Panc1 (cell line): ENCODE data around the gene CLDN5. TPM values are rescaled to one million over a fixed set of nuclear protein-coding genes. Genes with fewer than 3 reads are reported as not detected.
A peak's percentile ranks its signal among the peaks of the same experiment; 100 is the strongest.

Experiments used
- ATAC-seq: fragments of 200-7000 bp; cut with Tn5 transposase; 2 replicates; pipeline ENCODE4 v1.9.1; 2020; ENCODE audit warnings: mild to moderate bottlenecking, moderate library complexity
- BruUV-seq: library from RNA; stranded (reverse); fragments of 400-500 nt; replicated peaks from 2 replicates; lab custom pipeline; 2021; lab: Mats Ljungman, UMichigan
- CTCF ChIA-PET: fragments of 300-600 bp; sonication (Branson Sonifier 250); formaldehyde crosslinking; loops from one replicate; lab custom pipeline; 2022; ENCODE audit warnings: antibody characterized with exemption; lab: Charles Lee
- POLR2A ChIA-PET: fragments of 300-600 bp; sonication (Branson Sonifier 250); formaldehyde crosslinking; loops from one replicate; lab custom pipeline; 2022; ENCODE audit warnings: antibody characterized with exemption; lab: Charles Lee
- DNase-seq: peaks from one replicate; pipeline ENCODE4 v3.0.0-alpha.2; 2010; ENCODE audit warnings: low read depth, low spot score
- H3K27ac ChIP-seq: 2 replicates; pipeline ENCODE4 v1.5.1; 2011; ENCODE audit warnings: mild to moderate bottlenecking, low read length, inconsistent platforms
- H3K27me3 ChIP-seq: fragments of 200-500 bp; sonication (Bioruptor generic); 2 replicates; pipeline ENCODE4 v1.6.0; 2014; ENCODE audit warnings: low read length, inconsistent platforms; ENCODE audit not compliant: control insufficient read depth, insufficient read depth
- H3K36me3 ChIP-seq: fragments of 200-500 bp; sonication (Bioruptor generic); 2 replicates; pipeline ENCODE4 v1.5.1; 2014; ENCODE audit warnings: inconsistent platforms, mild to moderate bottlenecking, low read length, moderate library complexity; ENCODE audit not compliant: control insufficient read depth, insufficient read depth
- H3K4me1 ChIP-seq: 2 replicates; pipeline ENCODE4 v1.5.1; 2011; ENCODE audit warnings: inconsistent platforms, mild to moderate bottlenecking, low read length, moderate library complexity; ENCODE audit not compliant: control insufficient read depth, insufficient read depth
- H3K4me3 ChIP-seq, 2 experiments: 2 replicates each; pipeline ENCODE4 v1.5.1; 2011 to 2012; ENCODE audit warnings: low read depth in 2 of 2, low read length in 2 of 2, mild to moderate bottlenecking in 2 of 2, inconsistent platforms in 1 of 2, moderate library complexity in 1 of 2
- H3K9me3 ChIP-seq: fragments of 200-500 bp; sonication (Bioruptor generic); 2 replicates; pipeline ENCODE4 v1.5.1; 2014; ENCODE audit warnings: low read depth, mild to moderate bottlenecking, inconsistent platforms, low read length, moderate library complexity; ENCODE audit not compliant: control insufficient read depth, insufficient read depth
- POLR2AphosphoS5 ChIP-seq: IDR thresholded peaks from 2 replicates; pipeline ENCODE4 v1.6.1; 2012; ENCODE audit warnings: mild to moderate bottlenecking, low read depth, low read length, moderate library complexity
- SIN3A ChIP-seq: IDR thresholded peaks from 2 replicates; pipeline ENCODE4 v1.6.1; 2012; ENCODE audit warnings: low read depth, mild to moderate bottlenecking, low read length, moderate library complexity, borderline replicate concordance; ENCODE audit not compliant: insufficient read depth
- TCF7L2 ChIP-seq: IDR thresholded peaks from 2 replicates; pipeline ENCODE4 v1.6.1; 2011; ENCODE audit warnings: mild to moderate bottlenecking, low read depth, low read length, inconsistent platforms
- in situ Hi-C: cut with HindIII; loops from 2 replicates; pipeline ENCODE4 v1.10.0; 2016; ENCODE audit warnings: low sequenced_read_pairs, low pct_unique_long_range_greater_than_20kb
- intact Hi-C: fragments of 100-400 bp; cut with micrococcal nuclease; formaldehyde crosslinking; loops from one replicate; pipeline ENCODE4 v1.10.0; 2022; ENCODE audit not compliant: unreplicated experiment
- total RNA-seq: library from RNA; stranded (reverse); gene quantifications from one replicate; pipeline ENCODE4 v1.2.1, GENCODE V29; 2021; ENCODE audit not compliant: unreplicated experiment
- TF ChIP-seq, protein P1 (sequence below), 2 experiments: IDR thresholded peaks; 2 replicates each; pipeline ENCODE4 v1.6.1; 2011 to 2012; ENCODE audit warnings: low read depth in 2 of 2, control low read depth in 1 of 2, low read length in 1 of 2, mild to moderate bottlenecking in 1 of 2, moderate library complexity in 1 of 2; ENCODE audit not compliant: insufficient read depth in 1 of 2
- TF ChIP-seq, protein P2 (sequence below): fragments of 450-650 bp; IDR thresholded peaks from 2 replicates; pipeline ENCODE4 v1.5.1; 2017; ENCODE audit warnings: mild to moderate bottlenecking

The CLDN5 gene
- total RNA-seq, 1 experiment from 2014 or later = 0.18 TPM

DNA sequence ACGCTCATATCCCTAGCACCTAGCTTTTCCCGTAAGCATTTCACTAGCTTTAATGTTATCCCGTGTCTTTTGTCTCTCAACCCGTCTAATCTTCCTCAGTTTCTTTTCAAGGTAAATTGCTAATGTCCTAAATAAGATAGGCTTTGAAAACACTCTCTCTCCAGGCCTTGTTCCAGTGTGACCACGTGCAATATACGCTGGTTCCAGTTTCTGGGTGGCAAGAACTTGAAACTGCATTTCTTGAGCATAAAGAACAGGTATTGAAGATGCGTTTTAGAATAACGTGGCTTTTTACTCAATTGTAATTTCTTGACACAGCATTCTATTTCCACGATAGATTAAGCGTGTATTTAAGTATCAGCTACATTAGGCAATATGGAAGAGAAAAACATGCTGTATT, 43.4 kb downstream of the CLDN5 start:
- CTCF ChIA-PET = no interaction called here
- H3K4me1 ChIP-seq = peaks cover 3% of the 10 kb centered on the region; the same call in 1 of the 2 replicates
- H3K4me3 ChIP-seq = peak overlapping the region; percentile 89 to 93
- BruUV-seq = no TSS peak
- no peaks in the 10 kb centered on the region for H3K27me3 ChIP-seq
- TF ChIP-seq, protein P1, sequence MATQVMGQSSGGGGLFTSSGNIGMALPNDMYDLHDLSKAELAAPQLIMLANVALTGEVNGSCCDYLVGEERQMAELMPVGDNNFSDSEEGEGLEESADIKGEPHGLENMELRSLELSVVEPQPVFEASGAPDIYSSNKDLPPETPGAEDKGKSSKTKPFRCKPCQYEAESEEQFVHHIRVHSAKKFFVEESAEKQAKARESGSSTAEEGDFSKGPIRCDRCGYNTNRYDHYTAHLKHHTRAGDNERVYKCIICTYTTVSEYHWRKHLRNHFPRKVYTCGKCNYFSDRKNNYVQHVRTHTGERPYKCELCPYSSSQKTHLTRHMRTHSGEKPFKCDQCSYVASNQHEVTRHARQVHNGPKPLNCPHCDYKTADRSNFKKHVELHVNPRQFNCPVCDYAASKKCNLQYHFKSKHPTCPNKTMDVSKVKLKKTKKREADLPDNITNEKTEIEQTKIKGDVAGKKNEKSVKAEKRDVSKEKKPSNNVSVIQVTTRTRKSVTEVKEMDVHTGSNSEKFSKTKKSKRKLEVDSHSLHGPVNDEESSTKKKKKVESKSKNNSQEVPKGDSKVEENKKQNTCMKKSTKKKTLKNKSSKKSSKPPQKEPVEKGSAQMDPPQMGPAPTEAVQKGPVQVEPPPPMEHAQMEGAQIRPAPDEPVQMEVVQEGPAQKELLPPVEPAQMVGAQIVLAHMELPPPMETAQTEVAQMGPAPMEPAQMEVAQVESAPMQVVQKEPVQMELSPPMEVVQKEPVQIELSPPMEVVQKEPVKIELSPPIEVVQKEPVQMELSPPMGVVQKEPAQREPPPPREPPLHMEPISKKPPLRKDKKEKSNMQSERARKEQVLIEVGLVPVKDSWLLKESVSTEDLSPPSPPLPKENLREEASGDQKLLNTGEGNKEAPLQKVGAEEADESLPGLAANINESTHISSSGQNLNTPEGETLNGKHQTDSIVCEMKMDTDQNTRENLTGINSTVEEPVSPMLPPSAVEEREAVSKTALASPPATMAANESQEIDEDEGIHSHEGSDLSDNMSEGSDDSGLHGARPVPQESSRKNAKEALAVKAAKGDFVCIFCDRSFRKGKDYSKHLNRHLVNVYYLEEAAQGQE (IDR thresholded peaks at IDR 0.05; ENCODE audit: insufficient read depth in 1 of 2, low read depth in 2 of 2, low read length in 1 of 2) = no peak
- TF ChIP-seq SIN3A (no peak), TCF7L2 (no peak), POLR2AphosphoS5 (no peak)
- TF ChIP-seq, protein P2, sequence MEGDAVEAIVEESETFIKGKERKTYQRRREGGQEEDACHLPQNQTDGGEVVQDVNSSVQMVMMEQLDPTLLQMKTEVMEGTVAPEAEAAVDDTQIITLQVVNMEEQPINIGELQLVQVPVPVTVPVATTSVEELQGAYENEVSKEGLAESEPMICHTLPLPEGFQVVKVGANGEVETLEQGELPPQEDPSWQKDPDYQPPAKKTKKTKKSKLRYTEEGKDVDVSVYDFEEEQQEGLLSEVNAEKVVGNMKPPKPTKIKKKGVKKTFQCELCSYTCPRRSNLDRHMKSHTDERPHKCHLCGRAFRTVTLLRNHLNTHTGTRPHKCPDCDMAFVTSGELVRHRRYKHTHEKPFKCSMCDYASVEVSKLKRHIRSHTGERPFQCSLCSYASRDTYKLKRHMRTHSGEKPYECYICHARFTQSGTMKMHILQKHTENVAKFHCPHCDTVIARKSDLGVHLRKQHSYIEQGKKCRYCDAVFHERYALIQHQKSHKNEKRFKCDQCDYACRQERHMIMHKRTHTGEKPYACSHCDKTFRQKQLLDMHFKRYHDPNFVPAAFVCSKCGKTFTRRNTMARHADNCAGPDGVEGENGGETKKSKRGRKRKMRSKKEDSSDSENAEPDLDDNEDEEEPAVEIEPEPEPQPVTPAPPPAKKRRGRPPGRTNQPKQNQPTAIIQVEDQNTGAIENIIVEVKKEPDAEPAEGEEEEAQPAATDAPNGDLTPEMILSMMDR = no peak
- no peak for ATAC-seq
- intact Hi-C loops = no loop called here
- peaks cover 3% of the 10 kb centered on the region for H3K36me3 ChIP-seq
- no peaks in the 10 kb centered on the region for H3K9me3 ChIP-seq
- in situ Hi-C loops = no loop called here
- H3K27ac ChIP-seq = peak overlapping the region; percentile 69
- no peak for DNase-seq
- POLR2A ChIA-PET = no interaction called here

DNA sequence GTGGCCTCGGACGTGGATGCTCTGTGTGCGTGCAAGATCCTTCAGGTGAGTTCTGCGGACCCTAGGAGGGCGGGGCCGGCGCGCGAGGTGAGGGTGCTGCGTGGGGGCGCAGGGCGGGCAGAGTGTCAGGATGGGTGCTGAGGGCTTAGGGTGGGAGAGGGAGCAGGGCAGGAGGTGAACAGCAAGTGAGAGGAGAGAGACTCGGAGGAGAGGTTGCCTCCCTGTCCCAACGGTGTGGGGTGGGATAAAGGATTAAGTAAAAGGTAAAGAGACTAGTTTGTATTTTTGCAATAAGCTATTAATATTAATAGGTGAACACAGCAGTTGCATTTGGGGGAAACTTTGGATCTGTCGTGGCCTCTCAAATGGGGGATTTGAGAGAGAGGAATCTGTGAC, 44.0 kb downstream of the CLDN5 start:
- Histone ChIP-seq H3K4me3 (peak overlapping the region; percentile 89 to 93), H3K4me1 (peaks cover 3% of the 10 kb centered on the region; the same call in 1 of the 2 replicates), H3K27me3 (no peaks in the 10 kb centered on the region), H3K36me3 (no peaks in the 10 kb centered on the region; the same call in 1 of the 2 replicates), H3K9me3 (no peaks in the 10 kb centered on the region), H3K27ac (peak overlapping the region; percentile 69)
- POLR2A ChIA-PET = no interaction called here
- no TSS peak for BruUV-seq
- DNase-seq (no peak), ATAC-seq (peak; percentile 6; the same call in 1 of the 2 replicates)
- in situ Hi-C loops = no loop called here
- TF ChIP-seq, protein P1 (IDR thresholded peaks at IDR 0.05; ENCODE audit: insufficient read depth in 1 of 2, low read depth in 2 of 2, low read length in 1 of 2) = no peak
- TF ChIP-seq TCF7L2 = no peak
- TF ChIP-seq, protein P2 = no peak
- no peak for TF ChIP-seq SIN3A
- TF ChIP-seq POLR2AphosphoS5 = no peak
- intact Hi-C loops = no loop called here
- CTCF ChIA-PET = interaction anchor here (0.5 to 0.7 kb wide), 3 partner anchors 9 to 518 kb away, joined by 3 to 5 read pairs (median 3); no protein-coding TSS in a partner anchor
